Measurements from ENCODE around the gene PCLO.
"Not testable (repeated sequence)": the region's sequence is repeated elsewhere in the genome, so short reads cannot be mapped to it uniquely, and the experiment has no call there.

PCLO gene

DNA sequence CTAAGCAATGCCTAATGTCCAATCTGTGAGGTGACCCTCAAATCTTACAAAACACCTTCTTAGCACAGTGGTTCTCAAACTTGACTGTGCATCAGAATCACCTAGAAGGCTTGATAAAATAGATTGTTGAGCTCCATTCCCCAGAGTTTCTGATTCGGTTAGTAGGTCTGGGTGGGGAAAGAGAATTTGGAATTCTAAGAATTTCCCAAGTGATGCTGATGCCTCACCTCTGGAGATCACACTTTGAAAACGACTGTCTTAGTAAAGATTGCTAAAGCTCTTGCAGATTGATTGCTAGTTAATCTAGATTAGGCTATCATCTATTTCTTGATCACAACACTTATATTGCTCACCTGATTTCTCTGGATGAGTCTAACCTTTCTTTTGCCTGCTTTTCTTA, 126.6 kb downstream of the PCLO start:
- DNase-seq = no peak

DNA sequence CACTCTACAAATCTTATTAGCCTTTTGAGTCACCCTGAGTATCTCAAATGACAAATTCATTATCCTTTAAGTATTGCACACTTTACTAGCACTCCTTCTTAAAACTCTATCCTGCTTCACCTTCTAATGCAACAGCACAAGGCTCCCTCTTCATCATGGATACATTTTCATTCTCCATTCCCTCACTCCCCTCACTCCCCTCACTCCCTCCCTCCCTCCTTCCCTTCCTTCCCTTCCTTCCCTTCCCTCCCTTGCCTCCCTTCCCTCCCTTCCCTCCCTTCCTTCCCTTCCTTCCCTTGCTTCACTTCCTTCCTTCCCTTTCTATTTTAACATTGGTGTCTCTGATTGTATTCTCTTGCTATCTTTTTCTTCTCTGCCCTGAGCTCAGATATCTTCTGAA, 130.5 kb downstream of the PCLO start:
- DNase-seq = no peak

DNA sequence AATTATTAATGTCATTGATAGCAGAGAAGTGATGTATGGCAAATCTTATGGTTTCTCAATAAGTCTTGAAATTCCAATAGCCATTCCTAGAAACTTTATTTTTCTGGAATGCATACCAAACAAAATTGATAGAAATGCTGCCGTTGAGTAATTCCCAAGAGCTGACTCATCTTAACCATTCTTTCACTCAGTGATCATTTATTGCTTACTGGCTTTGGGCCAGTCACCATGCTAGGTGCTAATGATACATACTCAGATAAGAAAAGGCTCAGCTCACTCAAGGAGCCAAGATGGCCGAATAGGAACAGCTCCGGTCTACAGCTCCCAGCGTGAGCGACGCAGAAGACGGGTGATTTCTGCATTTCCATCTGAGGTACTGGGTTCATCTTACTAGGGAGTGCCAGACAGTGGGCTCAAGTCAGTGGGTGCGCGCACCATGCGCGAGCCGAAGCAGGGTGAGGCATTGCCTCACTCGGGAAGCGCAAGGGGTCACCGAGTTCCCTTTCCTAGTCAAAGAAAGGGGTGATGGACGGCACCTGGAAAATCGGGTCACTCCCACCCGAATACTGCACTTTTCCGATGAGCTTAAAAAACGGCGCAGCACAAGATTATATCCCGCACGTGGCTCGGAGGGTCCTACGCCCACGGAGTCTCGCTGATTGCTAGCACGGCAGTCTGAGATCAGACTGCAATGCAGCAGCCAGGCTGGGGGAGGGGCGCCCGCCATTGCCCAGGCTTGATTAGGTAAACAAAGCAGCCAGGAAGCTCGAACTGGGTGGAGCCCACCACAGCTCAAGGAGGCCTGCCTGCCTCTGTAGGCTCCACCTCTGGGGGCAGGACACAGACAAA, 138.6 kb downstream of the PCLO start:
- DNase-seq = not testable (repeated sequence)

GRCh38 chr7:83021032-83021431, 141.7 kb downstream of the PCLO start:
- peak; percentile 85 for DNase-seq

DNA sequence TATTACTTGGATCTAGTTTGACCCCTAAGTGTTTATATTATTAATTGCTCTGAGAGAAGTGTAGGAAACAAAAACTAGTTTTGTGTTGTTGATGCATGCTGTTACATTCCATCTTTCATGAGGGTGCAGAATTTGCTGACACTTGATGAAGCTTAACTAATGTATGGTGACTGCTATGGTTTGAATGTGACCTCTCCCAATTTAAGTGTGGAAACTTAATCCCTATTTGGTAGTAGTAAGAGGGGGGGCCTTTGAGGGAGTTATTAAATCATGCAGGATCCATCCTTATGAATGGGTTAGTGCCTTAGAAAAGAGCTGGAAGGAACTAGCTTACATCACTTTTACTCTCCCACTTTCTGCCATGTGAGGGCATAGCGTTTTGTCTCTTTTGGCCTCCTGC, 142.5 kb downstream of the PCLO start:
- no peak for DNase-seq

DNA sequence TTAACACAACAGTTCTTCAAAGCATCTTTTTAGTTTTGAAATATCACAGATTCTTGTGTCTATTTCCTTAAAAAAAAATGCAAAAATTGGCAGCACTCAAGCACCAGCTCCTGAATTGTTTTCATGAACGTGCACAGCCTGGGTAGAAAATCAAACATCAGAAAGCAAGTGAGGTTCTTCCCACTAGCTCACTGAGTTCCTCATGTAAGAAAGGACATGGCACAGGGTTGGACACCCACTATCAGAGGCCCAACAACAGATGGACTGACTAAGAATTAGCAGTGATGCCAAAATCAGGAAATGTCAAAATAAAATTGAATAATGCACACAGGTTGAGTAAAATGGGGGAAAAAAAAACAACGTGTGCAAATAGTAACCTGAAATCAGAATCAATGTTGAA, 146.8 kb downstream of the PCLO start:
- DNase-seq = no peak

- no peak for DNase-seq
These were observed 148.1 kb downstream of the PCLO start for GRCh38 chr7:83014546-83014945.

DNA sequence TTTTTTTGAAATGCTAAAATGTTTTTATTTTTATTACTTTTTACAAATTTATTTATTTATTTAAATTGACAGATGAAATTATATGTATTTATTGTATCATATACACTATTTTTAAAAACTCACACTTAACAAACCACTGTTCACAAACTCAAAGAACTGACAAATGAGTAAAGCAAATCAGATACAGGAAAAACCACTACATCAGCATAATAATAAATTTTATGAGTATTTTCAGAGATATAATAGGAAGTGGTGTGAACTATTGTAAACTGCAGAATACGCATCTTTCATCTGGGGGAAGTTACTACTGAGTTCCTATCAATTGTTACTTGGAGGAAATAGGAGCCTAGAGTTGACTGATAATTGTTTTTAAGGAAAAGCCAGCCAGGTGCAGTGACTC, 150.7 kb downstream of the PCLO start:
- DNase-seq = no peak

DNA sequence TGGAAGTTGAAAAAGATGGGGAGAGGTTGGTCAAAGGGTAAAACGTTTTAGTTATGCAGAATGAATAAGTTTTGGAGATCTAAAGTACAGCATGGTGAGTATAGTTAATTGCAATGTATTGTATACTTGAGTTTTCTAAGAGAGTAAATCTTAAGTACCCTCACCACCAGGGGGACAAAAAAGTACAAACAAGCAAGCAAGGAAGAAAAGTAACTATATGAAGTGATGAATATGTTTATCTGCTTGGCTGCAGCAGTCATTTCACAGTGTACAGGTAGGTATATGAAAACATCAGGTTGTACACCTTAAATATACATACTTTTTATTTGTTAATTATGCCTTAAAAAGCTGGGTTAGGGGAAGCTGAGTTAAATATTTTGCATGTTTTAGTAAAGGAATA, 157.3 kb downstream of the PCLO start:
- no peak for DNase-seq

DNA sequence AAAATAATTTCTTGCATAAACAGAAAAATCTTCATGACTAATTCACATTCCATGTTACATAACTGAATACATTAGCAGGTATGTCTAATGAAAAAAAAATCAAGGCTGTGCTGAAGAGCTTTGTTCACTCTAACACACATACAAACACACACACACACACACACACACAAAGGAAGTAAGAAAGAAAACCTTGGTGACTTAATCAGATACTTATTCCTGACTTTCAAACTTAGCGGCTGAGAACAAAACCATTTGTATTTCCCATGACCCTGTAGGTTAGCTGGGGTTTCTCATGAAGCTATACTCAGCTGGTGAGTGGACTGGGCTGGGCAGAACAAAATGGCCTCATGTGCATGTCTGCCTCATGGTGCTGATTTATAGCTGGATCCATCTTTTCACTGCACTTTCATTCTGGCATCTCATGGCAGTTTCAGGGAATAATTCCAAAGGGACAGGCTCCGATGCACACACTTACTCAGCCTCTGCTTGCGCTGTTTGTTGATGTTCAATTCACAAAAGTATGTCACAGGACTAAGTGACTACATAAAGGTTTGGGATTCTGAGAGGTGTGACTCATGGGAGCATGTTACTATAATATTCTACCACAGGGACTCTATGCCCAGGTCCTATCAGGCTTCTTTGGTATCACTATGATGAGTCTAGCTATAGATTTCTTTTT, 161.2 kb downstream of the PCLO start:
- no peak for DNase-seq

DNA sequence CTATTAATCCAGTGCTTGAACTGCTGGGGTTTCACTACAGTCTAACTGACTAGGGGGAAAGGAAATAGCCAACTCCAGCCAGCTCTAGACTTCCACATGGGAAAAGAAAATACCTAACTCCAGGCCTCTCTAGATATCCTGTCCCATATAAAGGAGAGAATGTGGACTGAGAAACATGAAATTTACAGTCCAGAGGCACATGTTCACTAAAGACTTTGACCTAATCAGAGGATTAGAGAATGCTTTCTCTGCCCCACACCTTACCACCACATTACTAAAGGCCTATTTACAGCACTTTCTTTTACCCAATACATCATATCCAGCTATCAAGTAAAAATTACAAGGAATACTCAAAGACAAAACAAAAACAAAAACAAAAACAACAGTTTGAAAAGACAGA, 164.2 kb downstream of the PCLO start:
- DNase-seq = no peak

DNA sequence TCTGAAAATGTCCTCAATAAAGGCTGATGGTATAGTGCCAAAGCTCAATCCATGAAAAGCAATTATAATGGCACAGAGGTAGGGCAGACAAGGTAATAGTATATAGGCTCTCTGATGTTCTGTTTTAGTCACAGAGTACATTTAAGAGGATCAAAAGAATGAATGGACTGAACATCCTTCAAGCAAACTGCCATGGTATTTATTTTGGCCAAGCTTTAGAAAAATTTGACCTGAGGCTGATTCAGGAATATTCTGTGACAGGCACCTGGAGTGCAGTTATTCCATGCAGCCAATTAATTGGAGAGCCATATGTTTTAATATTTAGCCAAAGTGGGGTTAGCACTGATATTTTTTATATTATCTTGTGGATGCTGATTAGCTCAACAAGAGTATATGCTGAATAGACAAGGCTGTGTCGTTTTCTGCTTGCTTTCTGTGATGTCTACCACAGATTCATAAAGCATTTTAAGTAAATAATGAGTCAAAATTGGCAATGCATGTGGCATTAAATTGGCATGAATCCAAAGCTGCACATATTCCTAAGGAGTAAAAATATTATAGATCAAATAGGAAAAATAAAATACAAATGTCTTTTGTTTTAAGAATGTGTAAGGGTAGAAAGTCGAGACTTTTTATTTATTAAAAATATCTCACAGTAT, 177.4 kb downstream of the PCLO start:
- no peak for DNase-seq

- DNase-seq = no peak
These were observed 182.4 kb downstream of the PCLO start for GRCh38 chr7:82980130-82980788.

DNA sequence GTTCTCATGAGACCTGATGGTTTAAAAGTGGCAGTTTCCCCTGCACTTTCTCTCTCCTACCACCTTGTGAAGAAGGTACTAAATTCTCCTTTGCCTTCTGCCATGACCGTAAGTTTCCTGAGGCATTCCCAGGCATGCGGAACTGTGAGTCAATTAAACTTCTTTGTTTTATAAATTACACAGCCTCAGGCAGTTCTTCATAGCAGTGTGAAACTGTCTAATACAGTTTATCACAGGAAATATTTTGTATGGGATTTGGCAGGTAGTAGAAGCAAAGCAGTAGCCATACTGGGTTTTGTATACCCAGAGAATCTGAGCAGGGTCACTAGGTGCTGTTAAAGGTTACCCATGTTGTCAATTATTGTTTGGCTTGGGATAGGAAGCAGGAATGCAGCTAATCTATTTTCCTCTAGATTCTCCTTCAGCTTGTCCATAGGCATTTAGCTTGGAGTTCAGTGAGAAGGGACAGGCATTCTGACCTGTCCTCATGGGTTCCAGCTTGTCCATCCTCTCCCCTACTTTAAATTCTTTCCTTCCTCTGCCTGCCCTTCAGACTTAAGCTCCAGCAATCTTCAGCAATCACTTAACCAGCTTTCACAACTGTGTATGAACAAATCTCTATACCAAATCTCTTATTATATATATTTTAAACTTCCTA, 186.7 kb downstream of the PCLO start:
- DNase-seq = no peak

DNA sequence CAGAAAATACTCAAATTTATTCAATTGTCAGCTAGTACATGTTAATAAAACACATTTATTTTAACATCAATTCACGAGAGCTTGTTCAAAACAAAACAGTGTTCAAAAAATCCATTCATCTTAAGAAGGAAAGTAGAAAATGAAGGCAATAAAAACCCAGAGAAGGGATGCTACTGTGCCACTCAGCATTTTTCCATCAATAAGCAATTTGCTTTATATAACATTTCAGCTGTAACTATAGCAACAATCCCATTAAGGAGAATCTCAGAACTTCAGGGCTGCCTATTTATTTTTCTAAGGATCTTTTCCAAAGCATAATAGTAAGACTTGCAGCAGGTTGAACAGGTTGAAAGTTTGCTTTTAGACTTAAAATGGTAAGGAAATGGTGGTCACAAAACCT, 190.5 kb downstream of the PCLO start:
- DNase-seq = peak; percentile 69

DNA sequence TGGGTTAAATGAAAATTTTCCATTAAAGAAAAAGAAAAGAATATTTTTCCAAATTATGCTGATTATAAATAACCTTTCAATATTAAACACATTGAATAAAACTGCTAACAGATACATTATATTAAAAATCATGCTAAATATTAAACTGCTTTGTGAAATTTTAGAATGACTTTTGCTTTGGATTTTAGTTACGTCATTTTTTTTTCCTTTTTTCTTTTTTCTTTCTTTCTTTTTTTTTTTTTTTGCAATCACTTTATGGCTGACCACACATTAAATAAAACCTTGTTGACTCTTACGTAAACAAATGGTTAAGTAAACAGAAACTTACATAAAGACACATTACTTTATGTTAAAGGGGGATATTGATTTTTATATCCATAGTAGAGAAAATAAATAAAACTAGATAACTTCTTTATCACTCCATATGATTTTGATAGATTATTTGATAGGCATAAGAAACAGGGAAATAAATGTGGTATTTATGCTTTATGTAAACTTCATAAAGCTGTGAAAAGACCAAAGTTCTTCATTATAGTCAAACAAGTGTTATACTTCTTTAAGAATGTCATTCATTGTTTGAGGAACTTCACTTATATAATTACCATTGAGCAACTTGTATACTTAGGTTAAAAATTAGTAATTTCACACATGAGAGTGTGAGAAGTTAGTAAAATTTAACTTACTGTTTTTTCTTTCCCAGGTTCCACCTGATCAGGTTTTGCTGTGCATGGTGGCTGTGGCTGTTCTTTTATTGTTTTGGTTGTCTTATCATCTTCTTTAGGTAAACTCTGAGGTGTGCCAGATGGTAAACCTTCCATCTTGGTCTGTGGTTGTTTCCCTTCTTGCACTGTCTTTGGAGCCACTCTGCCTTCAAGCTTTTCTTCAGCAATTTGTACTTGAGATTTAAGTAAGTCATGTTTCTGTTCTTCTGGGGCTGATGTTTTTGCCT, 197.3 kb downstream of the PCLO start:
- DNase-seq = no peak

- DNase-seq = no peak
These were observed 198.4 kb downstream of the PCLO start for GRCh38 chr7:82964150-82964882.

GRCh38 chr7:82961240-82961639, 201.4 kb downstream of the PCLO start:
- DNase-seq = no peak

GRCh38 chr7:82959528-82959927, 203.2 kb downstream of the PCLO start:
- DNase-seq = no peak

DNA sequence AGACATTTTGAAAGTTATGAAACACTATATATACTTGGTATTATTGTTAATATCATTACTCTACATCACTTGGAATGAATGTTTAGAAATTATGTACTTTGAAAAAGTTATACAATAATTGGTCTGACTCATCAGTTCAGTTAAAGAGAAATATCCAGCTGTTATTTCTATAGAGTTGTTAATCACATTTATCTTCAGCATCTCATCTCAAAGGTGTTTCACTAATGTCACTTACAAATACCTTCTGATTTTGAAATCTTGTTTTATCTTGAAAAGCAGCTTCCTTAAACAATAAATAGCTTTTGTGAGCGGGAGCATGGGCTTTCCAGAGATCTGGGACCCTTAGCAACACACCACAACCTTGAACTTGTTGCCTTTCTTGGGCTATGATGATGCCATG, 205.2 kb downstream of the PCLO start:
- DNase-seq = no peak

All from NCI-H2227 treated with DMSO at 0.1 percent for 48 hours (cell line).